RWPE2 (cell line): Measurements from ENCODE around the gene SYNE1.

ENCODE experiments used
- ATAC-seq: fragments of 200-7000 bp; cut with Tn5 transposase; 3 replicates; pipeline ENCODE4 v1.9.1; 2021; ENCODE audit warnings: low read depth
- DNase-seq: peaks from one replicate; pipeline ENCODE4 v3.0.0-alpha.2; 2020; ENCODE audit warnings: low spot score
- H3K27ac ChIP-seq: fragments of 450-650 bp; 2 replicates; pipeline ENCODE4 v1.5.1; 2017; ENCODE audit warnings: mild to moderate bottlenecking; ENCODE audit not compliant: poor library complexity, severe bottlenecking
- H3K27me3 ChIP-seq: fragments of 250-450 bp; sonication (Bioruptor Pico); 2 replicates; pipeline ENCODE4 v1.5.1; 2021; ENCODE audit warnings: mild to moderate bottlenecking, moderate library complexity; ENCODE audit not compliant: insufficient read depth, poor library complexity, severe bottlenecking
- H3K36me3 ChIP-seq: fragments of 250-450 bp; sonication (Bioruptor Pico); 2 replicates; pipeline ENCODE4 v1.5.1; 2020; ENCODE audit warnings: low read depth, mild to moderate bottlenecking, moderate library complexity
- H3K4me1 ChIP-seq: fragments of 250-450 bp; sonication (Bioruptor Pico); 2 replicates; pipeline ENCODE4 v1.5.1; 2021; ENCODE audit warnings: mild to moderate bottlenecking, moderate library complexity; ENCODE audit not compliant: insufficient read depth, poor library complexity, severe bottlenecking
- H3K4me3 ChIP-seq: fragments of 250-450 bp; sonication (Bioruptor Pico); 2 replicates; pipeline ENCODE4 v1.5.1; 2021; ENCODE audit warnings: mild to moderate bottlenecking, moderate library complexity; ENCODE audit not compliant: severe bottlenecking
- H3K9me3 ChIP-seq: fragments of 250-450 bp; sonication (Bioruptor Pico); 2 replicates; pipeline ENCODE4 v1.5.1; 2021; ENCODE audit warnings: mild to moderate bottlenecking, moderate library complexity; ENCODE audit not compliant: severe bottlenecking
- TF ChIP-seq, protein P1 (sequence below): fragments of 450-650 bp; IDR thresholded peaks from one replicate; pipeline ENCODE4 v1.5.1; 2017; ENCODE audit warnings: mild to moderate bottlenecking, moderate library complexity; ENCODE audit not compliant: poor library complexity, severe bottlenecking

The SYNE1 gene

DNA sequence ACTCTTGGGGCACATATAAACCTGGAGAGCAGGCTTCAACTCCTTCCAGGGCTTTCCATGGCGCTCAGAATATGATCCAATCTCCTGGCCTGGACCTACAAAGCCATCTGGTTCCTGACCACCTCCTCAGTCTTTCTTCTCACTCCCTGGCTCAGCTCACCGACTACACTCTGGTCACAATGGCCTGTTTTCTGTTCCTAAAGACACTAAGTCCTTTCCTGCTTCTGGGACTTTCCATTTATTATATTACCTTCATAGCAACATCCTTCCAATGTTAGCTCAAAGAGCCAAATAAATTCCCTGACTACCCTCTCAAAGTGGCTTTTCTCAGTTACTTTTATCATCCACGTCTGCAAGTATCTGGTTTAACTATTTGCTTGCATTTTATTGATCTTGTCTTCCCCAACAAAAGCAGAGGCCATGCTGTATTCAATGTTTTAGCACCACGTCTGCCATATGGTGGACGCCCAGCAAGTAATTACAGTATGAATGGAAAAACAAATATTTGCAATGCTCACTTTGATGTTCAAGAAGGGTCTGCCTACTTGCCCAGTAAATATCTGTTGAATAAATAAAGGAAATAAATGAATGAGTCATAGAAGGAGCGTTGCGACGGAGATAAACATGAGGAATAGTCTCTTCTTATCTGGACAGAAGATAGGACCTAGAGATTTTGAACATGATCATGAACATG, 501.3 kb downstream of the SYNE1 start:
- TF ChIP-seq, protein P1, sequence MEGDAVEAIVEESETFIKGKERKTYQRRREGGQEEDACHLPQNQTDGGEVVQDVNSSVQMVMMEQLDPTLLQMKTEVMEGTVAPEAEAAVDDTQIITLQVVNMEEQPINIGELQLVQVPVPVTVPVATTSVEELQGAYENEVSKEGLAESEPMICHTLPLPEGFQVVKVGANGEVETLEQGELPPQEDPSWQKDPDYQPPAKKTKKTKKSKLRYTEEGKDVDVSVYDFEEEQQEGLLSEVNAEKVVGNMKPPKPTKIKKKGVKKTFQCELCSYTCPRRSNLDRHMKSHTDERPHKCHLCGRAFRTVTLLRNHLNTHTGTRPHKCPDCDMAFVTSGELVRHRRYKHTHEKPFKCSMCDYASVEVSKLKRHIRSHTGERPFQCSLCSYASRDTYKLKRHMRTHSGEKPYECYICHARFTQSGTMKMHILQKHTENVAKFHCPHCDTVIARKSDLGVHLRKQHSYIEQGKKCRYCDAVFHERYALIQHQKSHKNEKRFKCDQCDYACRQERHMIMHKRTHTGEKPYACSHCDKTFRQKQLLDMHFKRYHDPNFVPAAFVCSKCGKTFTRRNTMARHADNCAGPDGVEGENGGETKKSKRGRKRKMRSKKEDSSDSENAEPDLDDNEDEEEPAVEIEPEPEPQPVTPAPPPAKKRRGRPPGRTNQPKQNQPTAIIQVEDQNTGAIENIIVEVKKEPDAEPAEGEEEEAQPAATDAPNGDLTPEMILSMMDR: no peak
- DNase-seq (no peak), ATAC-seq (no peak)
- H3K27me3 ChIP-seq: no peaks in the 10 kb centered on the region
- no peak overlapping the region for H3K27ac ChIP-seq
- H3K4me3 ChIP-seq: no peak overlapping the region
- H3K9me3 ChIP-seq: no peaks in the 10 kb centered on the region
- no peaks in the 10 kb centered on the region for H3K4me1 ChIP-seq
- H3K36me3 ChIP-seq: no peaks in the 10 kb centered on the region; the same call in 1 of the 2 replicates

DNA sequence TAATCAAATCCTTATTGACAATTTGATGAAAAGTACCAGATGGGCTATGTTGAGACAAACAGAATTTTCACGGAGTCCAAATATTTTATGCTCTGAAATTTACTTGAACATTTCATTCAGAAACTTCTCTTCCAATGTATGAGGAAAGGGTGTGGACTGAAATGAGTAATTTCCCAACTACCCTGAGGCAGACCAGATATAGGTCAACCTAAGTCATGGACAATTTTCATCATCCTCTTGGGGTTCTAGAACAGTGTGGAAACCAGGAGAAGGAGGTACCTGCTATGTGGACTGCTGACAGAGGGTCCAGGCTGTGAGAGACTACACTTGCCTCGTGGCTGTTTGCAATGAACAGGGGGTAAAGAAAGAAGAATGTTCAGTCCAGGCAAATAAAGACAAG, 506.7 kb downstream of the SYNE1 start:
- Histone ChIP-seq H3K36me3 (no peaks in the 10 kb centered on the region; the same call in 1 of the 2 replicates), H3K4me3 (no peak overlapping the region), H3K4me1 (peaks cover 10% of the 10 kb centered on the region), H3K27me3 (no peaks in the 10 kb centered on the region), H3K27ac (no peak overlapping the region), H3K9me3 (no peaks in the 10 kb centered on the region)
- DNase-seq (no peak), ATAC-seq (peak; percentile 51; the same call in 2 of the 3 replicates)
- TF ChIP-seq, protein P1: no peak

DNA sequence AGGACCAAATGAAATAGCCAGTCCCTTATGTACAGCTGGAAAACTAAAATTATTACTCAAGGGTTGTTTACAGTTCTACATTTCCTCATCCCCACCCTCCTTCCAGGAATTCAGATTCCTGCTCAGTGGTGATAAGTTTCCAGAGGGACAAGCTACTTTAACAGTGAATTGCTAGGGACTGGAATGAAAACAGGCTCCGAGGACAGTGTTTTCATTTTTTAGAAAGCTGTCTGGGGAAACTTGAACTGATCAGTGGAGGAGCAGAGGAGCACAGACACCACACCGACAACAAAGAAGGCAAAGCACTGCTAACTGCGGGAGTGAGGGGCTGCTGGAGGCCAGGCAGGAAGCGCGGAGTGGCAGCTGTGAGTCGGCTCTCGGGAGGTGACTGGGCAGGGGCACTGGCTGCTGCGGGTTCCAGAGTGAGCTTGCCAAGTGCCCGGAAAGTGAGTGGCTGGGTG, 507.4 kb downstream of the SYNE1 start:
- no peak for DNase-seq
- H3K27ac ChIP-seq: no peak overlapping the region

DNA sequence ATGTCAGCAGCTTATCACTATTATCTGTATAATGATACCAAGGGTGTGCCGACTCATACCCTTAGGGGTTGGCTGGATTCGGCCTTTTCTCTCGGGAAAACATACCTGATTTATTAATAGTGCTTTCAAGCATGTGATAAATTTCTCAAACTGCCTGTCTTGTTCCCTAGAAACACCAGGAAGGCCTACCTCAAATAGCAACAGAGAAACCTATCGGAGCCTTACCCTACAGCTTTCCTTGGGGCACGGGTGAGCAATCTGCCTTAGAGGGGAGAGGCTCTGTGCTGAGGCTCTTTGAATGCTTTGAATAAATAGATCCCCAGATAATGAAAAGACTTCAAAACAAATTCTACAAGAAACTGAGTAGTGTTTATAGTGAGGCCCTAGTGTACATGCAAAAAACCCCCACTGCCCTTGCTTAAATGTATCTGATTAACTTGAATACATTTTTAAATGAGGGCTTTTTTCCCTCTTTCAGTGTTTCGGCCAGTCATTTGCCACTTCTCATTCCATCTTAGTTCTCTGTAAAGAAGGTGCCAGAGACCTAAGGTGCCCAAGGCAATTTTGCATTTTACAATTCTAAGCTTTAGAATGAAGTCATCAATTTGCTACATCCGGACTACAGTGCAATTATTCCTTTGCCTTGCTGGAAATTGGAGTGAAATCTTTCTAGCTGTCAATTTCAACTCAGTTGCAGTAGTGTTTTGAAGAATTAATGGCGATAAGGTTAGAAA, 509.6 kb downstream of the SYNE1 start:
- peaks cover 10% of the 10 kb centered on the region for H3K4me1 ChIP-seq
- no peaks in the 10 kb centered on the region for H3K27me3 ChIP-seq
- H3K27ac ChIP-seq: peak overlapping the region; percentile 59
- H3K36me3 ChIP-seq: no peaks in the 10 kb centered on the region
- DNase-seq: no peak
- H3K9me3 ChIP-seq: no peaks in the 10 kb centered on the region
- TF ChIP-seq, protein P1: no peak
- peak; percentile 58 for ATAC-seq
- H3K4me3 ChIP-seq: no peak overlapping the region

More for the DNA sequence above, 507.4 kb downstream of the SYNE1 start:
- TF ChIP-seq, protein P1: no peak
- H3K9me3 ChIP-seq: no peaks in the 10 kb centered on the region
- H3K36me3 ChIP-seq: no peaks in the 10 kb centered on the region; the same call in 1 of the 2 replicates
- no peaks in the 10 kb centered on the region for H3K27me3 ChIP-seq
- H3K4me3 ChIP-seq: no peak overlapping the region
- no peak for ATAC-seq
- H3K4me1 ChIP-seq: peaks cover 10% of the 10 kb centered on the region
